A549 (cell line): ENCODE results near the gene PIPOX.

Experiments
- EP300 ChIP-seq, 2 experiments: fragments of >200 bp; sonication (Bioruptor Twin); formaldehyde crosslinking; IDR thresholded peaks; 2 replicates in 1 of 2; 3 replicates in 1 of 2; pipeline ENCODE4 v1.6.1; 2016 to 2017
- MAFK ChIP-seq: fragments of 450-650 bp; IDR thresholded peaks from 2 replicates; pipeline ENCODE4 v1.6.1; 2014; ENCODE audit not compliant: partially characterized antibody
- MAZ ChIP-seq: fragments of 150-350 bp; IDR thresholded peaks from 2 replicates; pipeline ENCODE4 v1.6.1; 2014; ENCODE audit warnings: antibody characterized with exemption, low read depth, low read length, borderline replicate concordance
- POLR2A ChIP-seq: IDR thresholded peaks from 2 replicates; pipeline ENCODE4 v1.6.1; 2012; ENCODE audit warnings: mild to moderate bottlenecking, low read length
- RAD21 ChIP-seq, 2 experiments: fragments of >200 bp in 1 of 2; sonication (Bioruptor Twin) in 1 of 2; formaldehyde crosslinking in 1 of 2; IDR thresholded peaks in 1 of 2; conservative IDR thresholded peaks in 1 of 2; 2 replicates in 1 of 2; 3 replicates in 1 of 2; pipeline ENCODE4 v1.6.1; 2012 to 2018; ENCODE audit warnings: inconsistent platforms in 1 of 2
- SMC3 ChIP-seq: fragments of >200 bp; sonication (Bioruptor Twin); formaldehyde crosslinking; IDR thresholded peaks from 3 replicates; pipeline ENCODE4 v1.6.1; 2018; ENCODE audit warnings: inconsistent platforms
- TF ChIP-seq, protein P1 (sequence below): fragments of >200 bp; sonication (Bioruptor Twin); formaldehyde crosslinking; IDR thresholded peaks from 3 replicates; pipeline ENCODE4 v1.5.1; 2016

DNA sequence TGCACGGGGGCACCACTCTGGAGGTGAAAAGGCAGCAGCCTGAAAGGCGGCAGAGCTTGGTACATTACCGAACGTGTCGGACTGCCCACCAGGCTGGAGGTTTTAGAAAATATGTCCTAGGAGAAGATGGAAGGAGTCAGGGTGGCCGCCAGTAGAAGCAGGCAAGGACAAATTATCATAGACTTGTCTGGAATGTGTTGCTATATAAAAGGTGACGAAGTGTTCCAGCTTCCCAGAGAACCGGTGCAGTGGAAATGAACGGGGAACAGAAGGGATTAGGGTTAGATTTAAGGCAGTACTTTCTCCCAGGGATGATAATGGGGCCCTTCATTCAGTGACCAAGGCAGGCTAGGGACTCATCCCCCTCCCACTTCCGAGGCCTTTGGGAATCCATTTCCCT, 27.4 kb downstream of the PIPOX start:
- TF ChIP-seq, protein P1, sequence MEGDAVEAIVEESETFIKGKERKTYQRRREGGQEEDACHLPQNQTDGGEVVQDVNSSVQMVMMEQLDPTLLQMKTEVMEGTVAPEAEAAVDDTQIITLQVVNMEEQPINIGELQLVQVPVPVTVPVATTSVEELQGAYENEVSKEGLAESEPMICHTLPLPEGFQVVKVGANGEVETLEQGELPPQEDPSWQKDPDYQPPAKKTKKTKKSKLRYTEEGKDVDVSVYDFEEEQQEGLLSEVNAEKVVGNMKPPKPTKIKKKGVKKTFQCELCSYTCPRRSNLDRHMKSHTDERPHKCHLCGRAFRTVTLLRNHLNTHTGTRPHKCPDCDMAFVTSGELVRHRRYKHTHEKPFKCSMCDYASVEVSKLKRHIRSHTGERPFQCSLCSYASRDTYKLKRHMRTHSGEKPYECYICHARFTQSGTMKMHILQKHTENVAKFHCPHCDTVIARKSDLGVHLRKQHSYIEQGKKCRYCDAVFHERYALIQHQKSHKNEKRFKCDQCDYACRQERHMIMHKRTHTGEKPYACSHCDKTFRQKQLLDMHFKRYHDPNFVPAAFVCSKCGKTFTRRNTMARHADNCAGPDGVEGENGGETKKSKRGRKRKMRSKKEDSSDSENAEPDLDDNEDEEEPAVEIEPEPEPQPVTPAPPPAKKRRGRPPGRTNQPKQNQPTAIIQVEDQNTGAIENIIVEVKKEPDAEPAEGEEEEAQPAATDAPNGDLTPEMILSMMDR = no peak
- no peak for TF ChIP-seq RAD21 (conservative IDR thresholded peaks at IDR 0.05 in 1 of 2, IDR thresholded peaks at IDR 0.05 in 1 of 2)
- no peak for TF ChIP-seq EP300 (IDR thresholded peaks at IDR 0.05)
- no peak for TF ChIP-seq MAFK
- TF ChIP-seq SMC3 = no peak
- TF ChIP-seq POLR2A = no peak
- TF ChIP-seq MAZ = no peak
